KG1 (cell line): ENCODE measurements around the gene GRK4.
"Not testable (repeated sequence)": the region's sequence is repeated elsewhere in the genome, so short reads cannot be mapped to it uniquely, and the experiment has no call there.

Experiments used
- DNase-seq: peaks from one replicate; lab custom pipeline; 2025; lab: John Stamatoyannopoulos, UW

Gene GRK4

DNA sequence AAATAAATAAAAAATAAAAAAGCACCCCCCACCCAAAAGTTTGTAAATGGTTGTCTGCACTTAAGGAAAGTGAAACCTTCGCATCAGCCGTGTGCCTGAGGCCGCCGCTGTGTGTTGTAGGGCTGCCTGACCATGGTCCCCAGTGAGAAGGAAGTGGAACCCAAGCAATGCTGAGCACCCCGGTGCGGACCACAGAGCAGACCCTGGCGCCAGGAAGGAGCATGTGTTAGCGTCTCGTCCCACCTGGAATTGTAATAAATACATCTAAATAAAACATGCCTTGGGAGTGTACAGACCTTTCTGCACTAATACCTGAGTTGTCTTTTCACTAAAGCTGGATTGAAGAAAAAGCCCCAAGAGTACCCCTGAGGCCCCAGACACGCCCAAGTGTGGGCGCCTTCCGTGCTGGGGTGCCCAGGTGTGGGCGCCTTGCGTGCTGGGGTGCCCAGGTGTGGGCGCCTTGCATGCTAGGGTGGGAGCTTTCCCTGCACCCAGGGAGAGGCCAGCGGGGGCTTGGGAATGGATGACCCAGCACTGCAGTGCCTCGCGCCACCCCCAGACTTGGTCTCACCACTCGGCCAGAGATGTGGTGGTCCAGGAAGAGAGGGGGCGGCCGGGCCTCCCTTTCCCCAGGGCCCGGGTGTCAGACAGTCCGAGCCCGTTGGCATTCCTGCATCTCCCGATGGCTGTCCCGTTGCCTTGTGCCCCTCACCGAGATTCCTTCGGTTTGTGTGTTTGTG is 77.3 kb downstream of the GRK4 start:
- no peak for DNase-seq

- DNase-seq = no peak
These were observed 78.1 kb downstream of the GRK4 start for GRCh38 chr4:3041192-3042142.

GRCh38 chr4:3042226-3042625 is 78.9 kb downstream of the GRK4 start:
- no peak for DNase-seq

DNA sequence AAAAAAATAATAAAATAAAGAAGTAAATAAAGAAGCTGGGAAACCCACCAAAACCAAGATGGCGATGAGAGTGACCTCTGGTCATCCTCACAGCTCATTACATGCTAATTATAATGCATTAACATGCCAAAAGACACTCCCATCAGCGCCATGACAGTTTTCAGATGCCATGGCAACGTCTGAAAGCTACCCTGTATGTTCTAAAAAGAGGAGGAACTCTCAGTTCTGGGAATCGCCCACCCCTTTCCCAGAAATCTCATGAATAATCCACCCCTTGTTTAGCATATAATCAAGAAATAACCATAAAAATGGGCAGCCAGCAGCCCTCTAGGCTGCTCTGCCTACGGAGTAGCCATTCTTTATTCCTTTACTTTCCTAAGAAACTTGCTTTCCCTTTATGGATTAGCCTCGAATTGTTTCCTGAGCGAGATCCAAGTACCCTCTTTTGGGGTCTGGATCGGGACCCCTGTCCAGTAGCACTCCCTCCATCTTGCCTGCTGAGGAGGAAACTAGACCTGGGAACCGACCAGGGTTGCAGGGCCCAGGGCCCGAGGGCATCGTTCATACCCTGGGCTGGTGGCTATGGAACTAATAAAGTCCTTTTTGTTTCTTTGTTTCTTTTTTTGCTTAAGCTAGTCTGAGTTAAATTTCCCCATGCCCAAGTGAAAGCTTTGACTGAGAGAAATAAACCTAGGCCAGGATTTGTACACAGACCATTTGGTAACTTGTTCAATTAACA is 80.1 kb downstream of the GRK4 start:
- DNase-seq = no peak

GRCh38 chr4:3044870-3045819 is 81.8 kb downstream of the GRK4 start:
- DNase-seq = peak; percentile 67

DNA sequence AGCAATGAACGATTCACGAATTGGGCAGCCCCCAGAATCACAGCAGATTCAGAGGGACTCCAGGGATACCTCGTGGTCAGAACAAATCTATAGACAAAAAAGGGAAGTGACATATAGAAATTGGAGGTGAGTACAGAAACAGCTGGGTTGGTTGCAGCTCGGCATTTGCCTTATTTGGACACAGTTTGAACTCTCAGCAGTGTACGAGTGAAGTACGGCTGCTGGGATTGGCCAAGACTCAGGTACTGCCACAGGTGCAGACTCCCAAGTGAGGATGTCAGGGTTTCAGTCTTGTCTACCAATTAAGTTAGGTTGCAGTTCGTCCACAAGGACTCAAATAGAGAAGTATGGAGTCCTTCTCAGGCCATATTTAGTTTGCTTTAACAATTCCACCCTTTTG is 82.8 kb downstream of the GRK4 start:
- DNase-seq = no peak

DNA sequence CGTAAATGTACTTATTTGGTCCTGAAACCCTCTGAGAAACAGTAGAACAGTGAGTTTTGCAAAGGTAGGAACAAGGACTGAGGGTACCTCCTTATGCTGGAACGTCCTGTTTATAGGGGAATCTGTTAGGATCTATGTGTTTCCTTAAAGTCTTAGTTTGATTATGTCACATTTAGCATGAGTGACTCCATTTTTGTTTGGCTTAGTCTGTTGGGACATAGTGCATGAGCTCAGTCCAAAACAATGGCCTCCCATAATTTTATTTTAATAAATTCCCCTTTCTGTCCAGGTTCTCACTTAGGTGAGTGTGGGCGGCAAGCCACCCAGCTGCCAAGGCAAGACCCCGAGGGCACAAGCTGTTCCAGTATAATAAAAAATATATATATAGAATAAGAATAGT is 83.3 kb downstream of the GRK4 start:
- DNase-seq = no peak

DNA sequence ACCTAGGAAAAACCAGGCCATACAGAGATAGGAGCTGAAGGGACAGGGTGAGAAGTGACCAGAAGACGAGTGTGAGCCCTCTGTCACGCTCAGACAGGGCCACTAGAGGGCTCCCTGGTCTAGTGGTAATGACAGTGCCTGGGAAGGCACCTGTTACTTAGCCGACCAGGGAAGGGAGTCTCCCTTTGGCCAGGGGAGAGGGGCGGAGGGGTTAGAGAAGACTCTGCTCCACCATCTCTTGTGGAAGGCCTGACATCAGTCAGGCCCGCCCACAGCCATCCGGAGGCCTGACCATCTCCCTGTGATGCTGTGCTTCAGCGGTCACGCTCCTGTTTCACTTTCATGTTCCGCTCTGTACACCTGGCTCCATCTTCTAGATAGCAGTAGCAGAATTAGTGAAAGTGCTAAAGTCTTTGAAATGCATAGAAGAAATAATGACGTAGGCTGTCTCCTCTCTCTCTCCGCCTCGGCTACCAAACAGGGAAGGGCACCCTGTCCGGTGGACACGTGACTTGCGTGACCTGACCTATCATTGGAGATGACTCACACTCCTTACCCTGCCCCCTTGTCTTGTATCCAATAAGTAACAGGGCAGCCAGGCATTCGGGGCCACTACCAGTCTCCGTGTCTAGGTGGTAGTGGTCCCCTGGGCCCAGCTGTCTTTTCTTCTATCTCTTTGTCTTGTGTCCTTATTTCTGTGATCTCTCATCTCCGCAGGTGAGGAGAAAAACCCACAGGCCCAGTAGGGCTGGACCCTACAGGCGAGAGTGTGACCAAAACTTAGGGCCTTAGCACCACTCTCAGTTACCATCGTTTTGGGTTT is 84.3 kb downstream of the GRK4 start:
- DNase-seq = no peak

GRCh38 chr4:3051141-3051897 is 87.9 kb downstream of the GRK4 start:
- not testable (repeated sequence) for DNase-seq

DNA sequence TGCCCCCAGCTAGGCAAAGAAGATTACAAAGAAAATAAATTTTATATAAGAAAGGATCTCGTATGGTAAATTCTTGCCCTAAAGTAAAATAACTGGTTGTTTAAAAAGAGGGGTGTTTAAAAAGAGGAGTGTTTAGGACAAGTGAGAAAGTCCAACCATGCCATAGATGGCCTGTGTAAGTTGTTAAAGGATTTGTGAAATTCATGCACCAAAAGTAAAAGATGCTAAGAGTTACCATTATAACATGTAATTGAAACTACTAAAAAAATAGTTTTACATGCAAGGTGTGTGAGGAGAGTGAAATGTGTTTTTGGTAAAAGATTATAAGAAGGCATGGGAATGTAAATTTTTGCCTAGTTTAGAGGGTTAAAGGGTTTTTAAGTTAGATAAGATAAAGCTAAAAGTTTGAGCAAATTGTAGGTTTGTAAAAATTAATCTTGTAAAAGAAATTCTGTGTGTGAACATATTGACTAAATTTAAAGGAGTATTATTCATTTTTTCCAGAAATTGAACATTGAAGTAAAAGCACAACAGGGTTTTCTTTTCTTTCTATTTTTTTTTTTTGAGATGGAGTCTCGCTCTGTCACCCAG is 90.9 kb downstream of the GRK4 start:
- DNase-seq = no peak

- DNase-seq = no peak
These were observed 96.6 kb downstream of the GRK4 start for GRCh38 chr4:3059943-3060342.

DNA sequence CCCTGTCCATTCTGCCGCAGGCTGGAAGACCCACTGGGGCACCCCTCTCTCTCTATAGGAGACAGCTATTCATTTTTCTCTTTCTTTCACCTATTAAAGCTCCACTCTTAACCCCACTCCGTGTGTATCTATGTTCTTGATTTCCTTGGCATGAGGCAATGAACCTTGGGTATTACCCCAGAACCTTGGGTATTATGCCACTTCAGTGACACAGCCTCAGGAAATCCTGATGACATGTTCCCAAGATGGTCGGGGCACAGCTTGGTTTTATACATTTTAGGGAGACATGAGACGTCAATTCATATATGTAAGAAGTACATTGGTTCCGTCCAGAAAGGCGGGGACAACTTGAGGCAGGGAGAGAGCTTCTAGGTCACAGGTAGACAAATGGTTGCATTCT is 97.6 kb downstream of the GRK4 start:
- DNase-seq = no peak

DNA sequence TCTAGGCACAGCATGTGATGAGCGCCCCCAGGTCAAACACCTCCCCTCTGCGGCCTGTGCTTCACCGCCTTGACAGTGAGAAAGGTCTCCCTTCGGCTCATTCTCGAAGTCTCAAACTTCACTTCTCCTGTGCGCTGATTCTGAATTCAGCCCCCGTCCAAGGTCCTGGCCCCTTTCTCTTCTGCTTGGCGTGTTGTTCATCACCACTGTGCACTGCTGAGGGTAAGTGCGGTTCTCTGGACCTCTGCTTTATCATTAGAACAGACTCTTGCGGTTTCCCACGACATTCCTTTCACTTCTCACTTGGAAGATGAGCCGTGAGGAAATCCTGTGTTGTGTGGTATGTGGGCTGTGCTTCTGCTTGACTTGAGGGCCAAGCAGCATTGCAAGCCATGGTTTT is 99.1 kb downstream of the GRK4 start:
- DNase-seq = no peak

GRCh38 chr4:3065551-3065950 is 102.2 kb downstream of the GRK4 start:
- DNase-seq = no peak

GRCh38 chr4:3066836-3067400 is 103.5 kb downstream of the GRK4 start:
- DNase-seq = no peak

GRCh38 chr4:3067473-3068001 is 104.2 kb downstream of the GRK4 start:
- no peak for DNase-seq

DNA sequence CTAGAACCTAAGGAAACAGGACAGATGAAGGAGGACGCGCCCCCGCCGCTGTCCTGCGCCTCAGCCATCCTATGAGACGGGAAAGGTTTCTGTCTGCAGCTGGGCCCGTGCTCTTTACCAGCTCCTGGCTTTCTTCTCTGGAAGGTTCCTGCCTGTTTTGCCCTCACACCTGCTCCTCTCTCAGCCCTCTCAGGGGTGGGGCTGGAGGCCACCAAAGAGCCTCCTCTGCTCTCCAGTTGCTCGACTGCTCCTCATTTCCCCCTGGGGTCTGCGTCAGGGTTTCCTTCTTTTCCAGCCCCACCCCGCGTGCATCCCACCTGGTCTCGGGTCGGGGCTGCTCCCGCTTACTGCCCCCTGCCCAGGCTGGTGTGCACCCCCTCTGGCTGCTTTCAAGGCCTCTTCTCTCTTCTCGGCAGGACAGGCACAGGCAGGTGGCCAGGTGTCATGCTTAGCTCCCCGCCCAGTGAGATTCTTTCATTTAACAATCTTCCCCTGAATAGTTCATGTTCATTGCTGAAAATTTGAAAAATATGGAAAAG is 106.4 kb downstream of the GRK4 start:
- DNase-seq = no peak

- DNase-seq = no peak
These were observed 107.5 kb downstream of the GRK4 start for GRCh38 chr4:3070709-3071500.
